GM20000 (cell line): ENCODE measurements around the gene CHST11.
A peak's percentile ranks its signal among the peaks of the same experiment; 100 is the strongest.

Source experiments
- DNase-seq: peaks from one replicate; pipeline ENCODE4 v3.0.0; 2012; ENCODE audit warnings: low spot score
- TF ChIP-seq, protein P1 (sequence below): IDR thresholded peaks from 2 replicates; pipeline ENCODE4 v1.5.1; 2012; ENCODE audit warnings: mild to moderate bottlenecking, control low read depth; ENCODE audit errors: extremely low read depth, missing control alignments

Gene CHST11

GRCh38 chr12:104413330-104413729 lies 43.4 kb upstream of the CHST11 start:
- DNase-seq: no peak
- TF ChIP-seq, protein P1, sequence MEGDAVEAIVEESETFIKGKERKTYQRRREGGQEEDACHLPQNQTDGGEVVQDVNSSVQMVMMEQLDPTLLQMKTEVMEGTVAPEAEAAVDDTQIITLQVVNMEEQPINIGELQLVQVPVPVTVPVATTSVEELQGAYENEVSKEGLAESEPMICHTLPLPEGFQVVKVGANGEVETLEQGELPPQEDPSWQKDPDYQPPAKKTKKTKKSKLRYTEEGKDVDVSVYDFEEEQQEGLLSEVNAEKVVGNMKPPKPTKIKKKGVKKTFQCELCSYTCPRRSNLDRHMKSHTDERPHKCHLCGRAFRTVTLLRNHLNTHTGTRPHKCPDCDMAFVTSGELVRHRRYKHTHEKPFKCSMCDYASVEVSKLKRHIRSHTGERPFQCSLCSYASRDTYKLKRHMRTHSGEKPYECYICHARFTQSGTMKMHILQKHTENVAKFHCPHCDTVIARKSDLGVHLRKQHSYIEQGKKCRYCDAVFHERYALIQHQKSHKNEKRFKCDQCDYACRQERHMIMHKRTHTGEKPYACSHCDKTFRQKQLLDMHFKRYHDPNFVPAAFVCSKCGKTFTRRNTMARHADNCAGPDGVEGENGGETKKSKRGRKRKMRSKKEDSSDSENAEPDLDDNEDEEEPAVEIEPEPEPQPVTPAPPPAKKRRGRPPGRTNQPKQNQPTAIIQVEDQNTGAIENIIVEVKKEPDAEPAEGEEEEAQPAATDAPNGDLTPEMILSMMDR: no peak

GRCh38 chr12:104414581-104415341 lies 42.0 kb upstream of the CHST11 start:
- TF ChIP-seq, protein P1: no peak
- DNase-seq: peak; percentile 22

GRCh38 chr12:104415342-104415980 lies 41.3 kb upstream of the CHST11 start:
- TF ChIP-seq, protein P1: no peak
- DNase-seq: no peak

- no peak for DNase-seq
- TF ChIP-seq, protein P1: no peak
These were observed 40.6 kb upstream of the CHST11 start for GRCh38 chr12:104416136-104416535.

DNA sequence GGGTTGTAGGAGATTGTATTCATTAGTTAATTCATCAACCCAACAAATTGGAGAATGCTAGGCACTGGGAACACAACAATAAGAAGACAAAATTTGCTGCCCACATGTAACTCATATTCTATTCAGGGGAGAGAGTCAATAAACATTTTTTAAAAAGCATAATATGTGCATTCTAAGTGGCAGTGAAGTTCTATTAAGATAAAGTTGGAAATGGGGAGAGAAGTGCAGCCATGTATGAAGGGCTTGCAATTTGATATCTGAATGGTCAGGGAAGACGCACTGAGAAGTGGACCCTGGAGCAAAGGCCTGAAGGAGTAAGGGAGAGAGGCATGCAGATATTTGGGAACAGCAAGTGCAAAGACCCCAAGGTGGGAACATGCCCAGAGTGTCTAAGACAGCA lies 40.2 kb upstream of the CHST11 start:
- TF ChIP-seq, protein P1: no peak
- no peak for DNase-seq

GRCh38 chr12:104419717-104420116 lies 37.0 kb upstream of the CHST11 start:
- no peak for DNase-seq
- TF ChIP-seq, protein P1: no peak

- DNase-seq: no peak
- TF ChIP-seq, protein P1: no peak
These were observed 35.9 kb upstream of the CHST11 start for GRCh38 chr12:104420868-104421267.
